Right cardiac atrium (tissue), 5 donors: ENCODE measurements around the gene DMRT1. TPM values are rescaled to one million over a fixed set of nuclear protein-coding genes. Genes with fewer than 3 reads are reported as not detected.
"Not testable (repeated sequence)": the region's sequence is repeated elsewhere in the genome, so short reads cannot be mapped to it uniquely, and the experiment has no call there.

Experiments
- ATAC-seq, 2 donors: fragments of 200-7000 bp; cut with Tn5 transposase; one replicate each; pipeline versions ENCODE4 v1.8.0 to v1.9.1; 2020; ENCODE audit warnings: moderate library complexity in 2 of 2, mild to moderate bottlenecking in 1 of 2
- DNase-seq, 3 donors: peaks; one replicate each; pipeline ENCODE4 v3.0.0-alpha.2; 2020
- H3K27ac ChIP-seq: one replicate; pipeline ENCODE4 v1.5.1; 2013; ENCODE audit warnings: mild to moderate bottlenecking, low read length, control low read depth, moderate library complexity
- H3K27me3 ChIP-seq: one replicate; pipeline ENCODE4 v1.6.1; 2013; ENCODE audit not compliant: control insufficient read depth, insufficient read depth
- H3K4me1 ChIP-seq: one replicate; pipeline ENCODE4 v1.6.1; 2013; ENCODE audit warnings: low read length; ENCODE audit not compliant: control insufficient read depth, insufficient read depth
- H3K4me3 ChIP-seq: one replicate; pipeline ENCODE4 v1.5.1; 2013; ENCODE audit warnings: low read length, control low read depth
- H3K9me3 ChIP-seq: one replicate; pipeline ENCODE4 v1.6.1; 2013; ENCODE audit warnings: low read length; ENCODE audit not compliant: control insufficient read depth
- WGBS: extraction: QIAGEN DNeasy Blood & Tissue Kit; methylation state at CpG from one replicate; pipeline ENCODE4 v1.1.7; 2013; 5-methylcytosine and 5-hydroxymethylcytosine counted together
- intact Hi-C, 4 donors: fragments of 100-400 bp; cut with DNase I; formaldehyde crosslinking; loops; one replicate each; pipeline versions ENCODE4 v1.11.0 to v1.14.0; 2022 to 2023
- polyA plus RNA-seq: library from polyadenylated mRNA; stranded (reverse); fragments of 200-250 nt; gene quantifications from one replicate; pipeline ENCODE4 v1.2.3, GENCODE V29; 2013
- total RNA-seq, 4 donors: library from RNA; stranded (reverse); fragmentation: NEBNext Ultra II Directional; extraction: Animal tissue kit (Norgen Biotek cat#: 25700); gene quantifications; one replicate each; pipeline ENCODE4 v1.2.1, GENCODE V29; 2021
- donor health status: healthy with polysubstance abuse.
- donor health status: DM: no; HTN: yes; CAD: no.
- donor health status: DM: no; HTN: no; CAD: no.
- donor health status: DM: no; HTN: yes; CAD: no; lungs with severe emphysema.
- donor health status: DM: yes; HTN: yes; CAD: no.

Gene DMRT1
- total and polyA plus RNA-seq, 5 donors = not detected

- 31% methylated on average over 9 of the region's 9 CpGs for WGBS
- H3K4me3 ChIP-seq = no peak overlapping the region
- no peaks in the 10 kb centered on the region for H3K9me3 ChIP-seq
- H3K4me1 ChIP-seq = no peaks in the 10 kb centered on the region
- H3K27ac ChIP-seq = no peak overlapping the region
- peak; percentile 25 to 63 (median 55) for DNase-seq
- H3K27me3 ChIP-seq = no peaks in the 10 kb centered on the region
- ATAC-seq = peak; percentile 68 to 74
- intact Hi-C loops = loop anchor here (5.0 to 10.0 kb wide), 2 partner anchors 111 to 113 kb away; no protein-coding TSS in a partner anchor
These were observed 52.4 kb downstream of the DMRT1 start for GRCh38 chr9:893843-894420.

- WGBS = 44% methylated on average over 12 of the region's 12 CpGs
- ATAC-seq = peak in 1 of 2 donors; percentile 36
- Histone ChIP-seq H3K9me3 (no peaks in the 10 kb centered on the region), H3K27ac (no peak overlapping the region), H3K4me1 (no peaks in the 10 kb centered on the region), H3K27me3 (no peaks in the 10 kb centered on the region), H3K4me3 (no peak overlapping the region)
- no peak for DNase-seq
- intact Hi-C loops = loop anchor here in 3 of 4 donors (10.0 kb wide), 1 partner anchor 105 kb away; no protein-coding TSS in a partner anchor
These were observed 58.1 kb downstream of the DMRT1 start for GRCh38 chr9:899440-900184.

DNA sequence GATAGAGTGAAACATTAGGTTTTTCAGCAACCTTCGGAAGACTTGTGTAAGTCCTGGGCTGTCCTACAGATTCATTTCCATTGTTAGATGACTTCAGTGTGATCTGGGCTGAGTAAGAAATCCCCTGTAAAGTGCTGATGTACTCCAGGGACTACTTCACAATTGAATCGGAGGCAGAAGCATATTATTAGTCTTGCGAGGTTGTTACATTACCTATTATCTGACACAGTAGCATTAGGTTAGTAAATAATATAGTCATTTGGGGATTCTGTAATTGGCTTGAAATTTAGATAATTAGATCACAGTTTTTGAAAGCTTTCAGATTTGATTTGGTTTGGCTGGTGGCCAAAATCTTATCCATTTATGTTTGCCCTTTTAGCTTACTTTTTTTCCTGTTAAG, 62.4 kb downstream of the DMRT1 start:
- Histone ChIP-seq H3K4me3 (no peak overlapping the region), H3K9me3 (no peaks in the 10 kb centered on the region), H3K27ac (no peak overlapping the region), H3K4me1 (no peaks in the 10 kb centered on the region), H3K27me3 (no peaks in the 10 kb centered on the region)
- no peak for ATAC-seq
- intact Hi-C loops = no loop called here
- WGBS = 77% methylated on average over 3 of the region's 3 CpGs
- DNase-seq = no peak

GRCh38 chr9:905906-906305, 64.4 kb downstream of the DMRT1 start:
- intact Hi-C loops = no loop called here
- Histone ChIP-seq H3K9me3 (no peaks in the 10 kb centered on the region), H3K27ac (no peak overlapping the region), H3K27me3 (no peaks in the 10 kb centered on the region), H3K4me1 (no peaks in the 10 kb centered on the region), H3K4me3 (no peak overlapping the region)
- 59% methylated on average over 6 of the region's 6 CpGs for WGBS
- ATAC-seq (no peak), DNase-seq (no peak)

GRCh38 chr9:908536-909205, 67.2 kb downstream of the DMRT1 start:
- 7% methylated on average over 10 of the region's 10 CpGs for WGBS
- DNase-seq (no peak), ATAC-seq (no peak)
- intact Hi-C loops = no loop called here
- Histone ChIP-seq H3K4me1 (no peaks in the 10 kb centered on the region), H3K27me3 (no peaks in the 10 kb centered on the region), H3K4me3 (no peak overlapping the region), H3K9me3 (no peaks in the 10 kb centered on the region), H3K27ac (no peak overlapping the region)

- no peaks in the 10 kb centered on the region for H3K4me1 ChIP-seq
- H3K9me3 ChIP-seq = no peaks in the 10 kb centered on the region
- no peak overlapping the region for H3K27ac ChIP-seq
- intact Hi-C loops = no loop called here
- WGBS = 57% methylated on average over 4 of the region's 4 CpGs
- ATAC-seq = no peak
- no peaks in the 10 kb centered on the region for H3K27me3 ChIP-seq
- DNase-seq = no peak
- H3K4me3 ChIP-seq = no peak overlapping the region
These were observed 69.5 kb downstream of the DMRT1 start for GRCh38 chr9:911005-911404.

GRCh38 chr9:912776-913175, 71.3 kb downstream of the DMRT1 start:
- ATAC-seq = no peak
- Histone ChIP-seq H3K4me1 (no peaks in the 10 kb centered on the region), H3K27me3 (no peaks in the 10 kb centered on the region), H3K9me3 (no peaks in the 10 kb centered on the region), H3K27ac (no peak overlapping the region), H3K4me3 (no peak overlapping the region)
- intact Hi-C loops = no loop called here
- no peak for DNase-seq
- 86% methylated on average over 1 of the region's 1 CpG for WGBS

DNA sequence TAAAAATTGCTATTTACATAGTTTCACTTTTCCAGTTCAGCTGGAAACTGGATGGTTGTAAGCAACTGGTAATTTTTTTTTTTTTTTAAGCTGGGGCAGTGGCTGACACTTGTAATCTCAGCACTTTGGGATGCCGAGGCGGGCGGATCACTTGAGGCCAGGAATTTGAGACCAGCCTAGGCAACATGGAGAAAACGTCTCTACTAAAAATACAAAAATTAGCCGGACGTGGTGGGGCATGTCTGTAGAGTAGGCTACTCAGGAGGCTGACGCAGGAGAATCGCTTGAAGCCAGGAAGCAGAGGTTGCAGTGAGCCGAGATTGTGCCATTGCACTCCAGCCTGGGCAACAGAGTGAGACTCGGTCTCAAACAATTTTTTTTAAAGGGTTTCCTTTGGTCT, 72.0 kb downstream of the DMRT1 start:
- H3K4me1 ChIP-seq, ATAC-seq, H3K27ac ChIP-seq, intact Hi-C loops, H3K9me3 ChIP-seq, DNase-seq, H3K27me3 ChIP-seq, H3K4me3 ChIP-seq: not testable (repeated sequence)
- 72% methylated on average over 10 of the region's 10 CpGs for WGBS

DNA sequence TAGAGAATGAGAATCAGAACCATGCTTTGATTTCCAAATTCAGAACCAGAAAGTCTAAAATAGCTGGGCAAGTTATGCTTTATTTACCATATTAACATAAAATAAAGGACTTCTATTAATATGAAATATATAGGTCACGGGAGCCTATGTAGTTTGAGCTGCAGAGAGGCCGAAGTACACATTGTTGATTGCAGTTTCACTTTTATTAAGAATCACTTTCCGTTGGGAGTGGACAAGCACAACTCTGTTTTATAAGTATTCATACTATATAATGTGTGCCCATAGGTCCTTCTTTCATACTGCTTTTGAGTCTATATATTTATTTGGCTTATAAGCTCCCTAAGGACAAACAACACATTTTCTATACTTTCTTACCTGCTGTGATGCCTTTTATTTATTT, 76.2 kb downstream of the DMRT1 start:
- Histone ChIP-seq H3K4me1 (no peaks in the 10 kb centered on the region), H3K27ac (no peak overlapping the region), H3K27me3 (no peaks in the 10 kb centered on the region), H3K4me3 (no peak overlapping the region), H3K9me3 (no peaks in the 10 kb centered on the region)
- ATAC-seq (no peak), DNase-seq (no peak)
- WGBS = 86% methylated on average over 3 of the region's 3 CpGs
- intact Hi-C loops = no loop called here

GRCh38 chr9:920927-921326, 79.4 kb downstream of the DMRT1 start:
- WGBS = 64% methylated on average over 4 of the region's 4 CpGs
- H3K4me1 ChIP-seq = no peaks in the 10 kb centered on the region
- ATAC-seq (no peak), DNase-seq (no peak)
- no peak overlapping the region for H3K4me3 ChIP-seq
- H3K27ac ChIP-seq = no peak overlapping the region
- intact Hi-C loops = no loop called here
- no peaks in the 10 kb centered on the region for H3K27me3 ChIP-seq
- no peaks in the 10 kb centered on the region for H3K9me3 ChIP-seq

DNA sequence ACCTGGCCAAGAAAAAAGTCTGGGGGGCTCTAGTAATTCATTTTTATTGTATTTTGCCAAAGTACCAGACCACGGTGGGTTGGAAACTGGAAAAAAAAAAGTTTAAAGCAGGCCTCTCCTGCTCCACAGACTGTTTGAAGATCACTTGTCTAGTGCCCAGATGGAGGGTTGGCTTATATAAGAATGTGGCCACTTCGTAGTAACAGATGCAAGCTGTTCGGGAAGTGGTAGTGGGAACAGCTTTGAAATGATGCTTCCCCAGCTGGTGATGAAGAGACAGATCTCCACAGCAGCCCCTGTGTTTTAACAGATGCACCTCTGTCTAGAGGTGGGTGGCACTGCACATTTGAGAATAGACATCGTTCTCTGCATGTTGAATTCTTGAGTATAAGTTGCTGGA, 80.7 kb downstream of the DMRT1 start:
- H3K27ac ChIP-seq = no peak overlapping the region
- H3K4me1 ChIP-seq = no peaks in the 10 kb centered on the region
- no peaks in the 10 kb centered on the region for H3K9me3 ChIP-seq
- WGBS = 80% methylated on average over 4 of the region's 4 CpGs
- no peak overlapping the region for H3K4me3 ChIP-seq
- ATAC-seq (no peak), DNase-seq (no peak)
- intact Hi-C loops = no loop called here
- no peaks in the 10 kb centered on the region for H3K27me3 ChIP-seq
